HG03354 (cell line): Measurements from ENCODE around the gene NFATC1.

Source experiments
- ATAC-seq: cut with Tn5 transposase; IDR thresholded peaks from one replicate; pipeline ENCODE4 v1.9.1; 2021; ENCODE audit warnings: mild to moderate bottlenecking; ENCODE audit not compliant: unreplicated experiment, poor library complexity, severe bottlenecking

NFATC1 gene

DNA sequence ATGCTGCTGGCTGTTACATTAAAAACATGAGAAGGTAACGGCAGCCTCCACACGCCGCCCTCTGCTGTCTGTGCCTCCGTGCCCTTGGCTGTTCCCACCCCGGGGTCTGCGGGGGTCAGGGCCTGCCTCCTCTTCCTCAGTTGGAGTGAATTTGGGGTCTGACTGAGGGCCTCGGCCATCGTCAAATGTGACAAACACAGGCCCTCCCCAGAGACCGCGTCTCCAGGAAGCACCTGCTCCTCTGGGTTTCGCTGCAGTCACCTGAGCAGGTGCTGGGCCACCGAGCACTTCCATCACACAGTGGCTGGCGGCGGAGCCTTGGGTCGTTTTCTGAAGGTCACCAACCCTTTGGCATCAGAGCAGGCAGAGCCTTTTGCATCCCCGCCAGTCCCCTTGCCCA is 70.9 kb downstream of the NFATC1 start:
- peak; percentile 57 for ATAC-seq

DNA sequence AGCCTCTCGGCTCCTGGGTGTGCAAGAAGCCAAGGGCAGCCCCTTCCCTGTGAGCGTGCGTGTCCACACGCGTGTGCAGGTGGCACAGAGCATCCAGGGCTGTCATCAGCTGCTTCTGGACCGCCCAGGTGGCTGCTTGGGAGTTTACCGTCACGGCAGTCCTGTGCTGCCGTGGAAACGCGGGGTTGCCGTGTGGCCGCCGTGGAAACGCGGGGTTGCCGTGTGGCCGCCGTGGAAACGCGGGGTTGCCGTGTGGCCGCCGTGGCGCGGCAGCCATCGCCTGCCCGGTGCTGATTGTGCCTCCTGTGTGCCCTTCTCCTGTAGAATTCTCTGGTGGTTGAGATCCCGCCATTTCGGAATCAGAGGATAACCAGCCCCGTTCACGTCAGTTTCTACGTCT is 71.4 kb downstream of the NFATC1 start:
- ATAC-seq: no peak

DNA sequence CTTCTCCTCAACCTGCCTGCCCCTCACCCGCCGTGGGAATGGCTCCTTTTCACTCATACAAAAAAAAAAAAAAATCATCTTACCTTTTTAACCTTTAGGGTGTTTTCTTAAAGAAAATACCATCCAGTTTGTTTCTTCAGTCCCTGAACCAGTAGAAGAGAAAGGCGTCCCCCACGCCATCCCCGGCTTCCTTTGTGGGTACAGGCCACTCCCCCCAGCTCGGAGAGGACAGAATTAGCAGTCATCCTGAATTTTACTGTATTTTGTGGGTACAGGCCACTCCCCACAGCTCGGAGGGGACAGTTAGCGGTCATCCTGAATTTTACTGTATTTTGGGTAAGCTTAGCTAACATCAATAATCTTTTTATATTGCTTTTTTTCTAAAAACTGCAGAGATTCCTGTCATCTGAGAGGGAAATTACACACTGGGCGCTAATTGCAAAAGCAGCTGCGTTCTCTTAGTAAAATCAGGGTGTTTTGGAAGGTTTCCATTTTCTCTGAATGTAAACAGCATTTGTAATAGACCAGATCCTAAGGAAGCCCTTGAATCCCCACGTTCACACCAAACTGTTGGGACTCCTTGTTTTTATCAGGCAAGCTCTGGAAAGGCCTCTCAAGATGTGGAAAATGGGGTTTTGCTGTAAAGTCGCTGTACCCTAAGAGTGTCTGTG is 72.5 kb downstream of the NFATC1 start:
- ATAC-seq: no peak

- no peak for ATAC-seq
Observed at GRCh38 chr18:79469309-79469708, 73.6 kb downstream of the NFATC1 start.

DNA sequence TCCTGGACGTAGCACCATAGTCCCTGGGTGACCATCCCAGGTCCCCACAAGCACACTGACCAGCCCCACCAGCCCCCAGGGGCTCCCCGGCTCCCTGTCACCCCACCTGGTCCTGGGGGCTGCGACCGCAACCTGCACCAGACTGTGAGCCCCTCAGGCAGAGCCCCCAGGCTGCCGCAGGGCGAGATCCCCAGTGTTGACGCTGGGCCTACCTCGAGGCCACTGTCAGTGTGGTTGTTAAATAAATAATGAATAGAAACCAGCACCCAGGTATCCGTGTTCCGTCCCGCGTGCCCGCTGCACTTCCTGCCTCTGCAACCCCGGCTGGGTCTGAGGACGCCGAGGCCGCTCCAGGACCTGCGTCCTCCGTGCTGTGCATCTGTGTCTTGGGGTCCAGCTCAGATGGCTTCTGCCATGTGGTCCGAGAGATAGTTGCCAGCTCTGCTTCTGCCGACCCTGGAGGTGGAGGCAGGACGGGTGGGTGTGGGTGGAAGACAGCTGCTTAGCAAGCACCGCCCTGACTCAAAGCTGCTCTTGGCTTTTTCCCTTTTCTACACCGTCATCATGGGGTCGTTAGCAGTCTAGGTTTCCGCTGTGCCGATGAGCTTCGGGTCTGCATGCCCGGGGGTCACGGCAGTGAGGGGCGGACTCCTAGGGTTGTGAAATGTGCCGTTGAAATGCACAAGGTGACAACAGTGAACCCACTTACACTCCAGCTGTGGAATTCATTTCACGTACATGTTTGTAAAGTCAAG is 74.2 kb downstream of the NFATC1 start:
- ATAC-seq: no peak

GRCh38 chr18:79470547-79470946 is 74.8 kb downstream of the NFATC1 start:
- ATAC-seq: no peak

GRCh38 chr18:79471046-79471445 is 75.3 kb downstream of the NFATC1 start:
- ATAC-seq: no peak

DNA sequence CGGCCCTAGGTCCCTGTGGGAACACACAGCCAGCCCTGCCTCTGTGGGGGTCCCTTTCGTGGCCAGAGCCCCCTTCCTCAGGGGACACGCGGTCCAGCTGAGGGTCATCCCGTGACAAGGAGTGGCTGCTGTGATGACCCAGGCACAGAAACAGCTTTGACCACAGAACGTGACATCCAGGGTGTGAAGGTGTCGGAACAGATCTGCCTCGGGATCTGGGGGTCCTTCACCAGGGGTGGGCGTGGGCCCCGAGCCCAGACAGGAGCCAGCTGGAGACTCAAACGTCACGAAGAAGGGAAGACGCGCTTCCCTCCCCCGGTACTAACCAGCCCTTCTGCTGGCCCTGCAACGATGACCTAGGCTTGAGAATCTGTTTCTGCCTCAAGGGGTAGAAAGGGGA is 75.9 kb downstream of the NFATC1 start:
- ATAC-seq: no peak

DNA sequence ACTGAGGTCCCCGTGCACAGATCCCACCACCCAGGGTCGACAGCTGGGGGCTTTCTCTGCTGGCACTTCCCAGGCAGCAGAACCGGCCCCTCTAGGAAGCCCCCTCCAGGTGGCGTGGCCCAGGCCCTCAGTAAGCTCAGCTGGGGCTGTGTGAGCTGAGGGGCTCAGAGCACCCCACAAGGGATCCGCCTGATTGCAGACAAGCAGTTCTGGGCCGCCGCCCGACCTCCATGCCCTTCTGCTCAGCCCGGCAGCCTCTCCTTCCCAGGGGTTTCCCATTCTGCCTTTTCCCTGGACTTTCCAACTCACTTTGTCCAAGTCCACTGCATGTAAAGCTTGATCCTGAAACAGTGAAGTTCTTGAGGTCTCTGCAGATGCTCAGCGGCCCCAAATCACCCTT is 76.4 kb downstream of the NFATC1 start:
- ATAC-seq: no peak

DNA sequence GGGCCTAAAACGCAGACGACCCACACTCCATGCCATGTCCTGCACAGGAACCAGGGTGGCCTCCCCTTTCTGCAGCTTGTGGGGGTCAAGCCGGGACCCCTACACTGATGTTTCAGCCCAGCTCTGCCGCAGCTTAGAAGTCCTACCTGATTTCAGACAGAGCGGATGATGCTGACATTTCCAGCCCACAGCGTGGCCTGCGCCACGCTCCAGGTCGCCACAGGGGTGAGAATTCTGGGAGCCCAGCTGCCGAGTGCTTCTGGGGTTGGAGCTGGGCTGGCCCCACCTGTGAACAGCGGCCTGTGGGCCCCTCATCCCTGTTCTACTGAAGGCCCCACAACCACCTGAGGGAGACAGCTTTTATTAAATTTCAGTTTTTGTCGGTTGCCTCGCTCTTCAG is 77.2 kb downstream of the NFATC1 start:
- no peak for ATAC-seq

- ATAC-seq: no peak
Observed at GRCh38 chr18:79476031-79476917, 80.5 kb downstream of the NFATC1 start.

DNA sequence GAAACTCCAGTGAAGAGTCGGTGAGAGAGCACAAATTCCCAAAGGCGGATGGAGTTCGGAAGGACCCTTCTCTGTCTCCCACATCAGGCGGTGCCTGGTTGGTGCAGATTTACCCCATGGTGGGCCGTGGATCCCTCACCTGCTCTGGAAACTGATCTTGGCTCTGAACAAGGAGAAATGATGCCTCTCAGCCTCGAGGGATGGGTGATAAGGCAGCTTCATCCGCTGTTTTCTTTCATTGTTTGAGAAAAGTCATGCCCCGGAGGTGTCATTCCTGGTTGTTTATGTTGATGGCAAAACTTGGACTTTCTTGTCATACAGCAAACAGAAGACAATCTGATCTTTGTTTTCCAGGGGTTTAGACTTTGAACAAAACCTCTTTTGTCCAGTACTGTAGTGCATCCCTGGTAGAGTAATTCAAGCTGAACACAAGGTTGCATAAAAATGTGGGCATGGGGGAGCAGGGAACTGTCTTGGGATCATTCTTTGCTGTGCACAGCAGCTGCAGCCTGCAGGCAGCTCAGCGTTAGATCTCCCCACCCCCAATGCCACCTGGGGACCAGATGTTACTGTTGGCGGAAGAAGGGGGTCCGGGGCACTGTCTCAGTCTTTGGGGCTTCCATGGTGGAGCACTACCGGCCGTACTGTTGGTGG is 81.3 kb downstream of the NFATC1 start:
- ATAC-seq: no peak

DNA sequence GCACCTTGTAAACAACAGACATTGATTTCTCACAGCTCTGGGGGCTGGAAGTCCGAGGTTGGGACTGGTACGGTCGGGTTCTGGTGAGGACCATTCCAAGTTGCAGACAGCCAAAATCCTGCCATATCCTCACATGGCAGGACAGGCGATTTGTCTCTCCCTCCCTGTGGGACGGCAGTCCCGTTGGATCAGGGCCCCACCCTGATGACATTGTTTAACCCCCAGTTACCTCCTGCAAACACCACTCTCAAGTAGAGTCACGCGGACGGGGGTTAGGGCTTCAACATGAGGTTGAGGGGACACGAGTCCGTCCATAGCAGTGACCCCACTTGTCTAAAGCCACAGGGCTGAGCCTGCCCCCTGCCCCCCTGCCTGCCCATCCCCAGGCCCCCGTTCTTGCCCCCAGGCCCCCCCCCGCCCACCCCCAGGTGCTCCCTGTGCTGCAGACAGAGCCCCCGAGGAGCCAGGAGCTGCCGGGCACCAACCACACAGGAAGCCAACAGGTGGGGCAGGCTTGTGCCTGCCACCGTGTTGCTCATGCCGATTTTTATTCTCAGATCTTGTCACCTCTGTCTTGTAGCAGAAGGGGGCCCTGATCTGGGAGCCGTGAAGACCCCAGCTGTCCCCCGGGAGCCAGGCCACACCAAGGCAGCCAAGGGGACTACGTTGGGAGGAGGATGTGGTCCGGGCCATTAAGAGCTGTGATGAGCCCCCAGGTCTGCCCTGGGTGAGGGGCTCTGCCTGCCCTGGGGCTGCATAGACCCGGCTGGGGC is 82.2 kb downstream of the NFATC1 start:
- ATAC-seq: no peak

- no peak for ATAC-seq
Observed at GRCh38 chr18:79478484-79479115, 82.9 kb downstream of the NFATC1 start.

GRCh38 chr18:79479116-79479760 is 83.5 kb downstream of the NFATC1 start:
- no peak for ATAC-seq

- no peak for ATAC-seq
Observed at GRCh38 chr18:79479761-79480161, 84.0 kb downstream of the NFATC1 start.

GRCh38 chr18:79480171-79481045 is 84.7 kb downstream of the NFATC1 start:
- ATAC-seq: no peak
